GM21723 (cell line): Measurements from ENCODE around the gene NPM3.

ENCODE experiments used
- ATAC-seq: cut with Tn5 transposase; IDR thresholded peaks from one replicate; pipeline ENCODE4 v1.9.1; 2021; ENCODE audit warnings: mild to moderate bottlenecking, moderate library complexity; ENCODE audit not compliant: unreplicated experiment

NPM3 gene, protein sequence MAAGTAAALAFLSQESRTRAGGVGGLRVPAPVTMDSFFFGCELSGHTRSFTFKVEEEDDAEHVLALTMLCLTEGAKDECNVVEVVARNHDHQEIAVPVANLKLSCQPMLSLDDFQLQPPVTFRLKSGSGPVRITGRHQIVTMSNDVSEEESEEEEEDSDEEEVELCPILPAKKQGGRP

DNA sequence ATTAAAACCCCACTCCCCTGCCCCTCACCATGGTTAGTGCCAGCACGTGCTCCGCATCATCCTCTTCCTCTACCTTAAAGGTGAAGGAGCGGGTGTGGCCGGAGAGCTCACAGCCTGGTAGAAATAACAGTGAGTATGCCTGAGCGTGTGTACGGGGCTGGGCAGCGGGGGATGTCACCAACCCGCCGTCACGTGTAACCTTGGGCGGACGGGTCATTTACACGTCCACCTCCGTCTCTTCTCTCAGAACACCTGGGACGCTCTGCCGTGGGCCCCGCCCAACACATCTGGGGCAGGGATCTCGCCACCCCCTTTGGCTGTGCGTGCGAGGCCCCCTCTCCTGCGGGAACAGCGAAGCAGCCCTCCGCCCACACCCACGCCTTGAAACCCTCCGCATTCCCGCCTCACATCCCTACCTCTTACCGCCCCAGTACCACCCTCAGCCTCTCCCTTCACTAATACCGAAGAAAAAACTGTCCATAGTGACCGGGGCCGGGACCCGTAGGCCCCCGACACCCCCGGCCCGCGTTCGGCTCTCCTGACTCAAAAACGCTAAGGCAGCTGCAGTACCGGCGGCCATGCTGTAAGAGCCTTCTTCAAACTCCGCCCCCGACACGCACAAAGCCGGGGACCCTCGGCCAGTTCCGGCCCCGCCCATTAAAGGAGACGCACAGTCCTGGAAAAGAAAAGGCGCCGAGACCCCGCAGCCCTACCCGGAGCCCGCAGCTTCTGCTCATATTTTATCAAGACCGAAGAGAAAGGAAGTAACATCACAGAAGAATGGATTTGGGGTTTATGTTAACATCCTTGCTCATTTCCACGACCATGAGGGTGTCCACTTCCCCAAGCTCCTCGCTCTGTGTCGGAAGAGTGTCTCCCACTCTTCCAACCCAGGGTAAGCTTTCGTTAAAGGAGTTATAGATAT is at the start of gene NPM3:
TSS of gene NPM3 (minus strand) at position 636 of the 925 bp plus-strand sequence. CDS start at position 580, 56 bp downstream.
- ATAC-seq = peak; percentile 65

DNA sequence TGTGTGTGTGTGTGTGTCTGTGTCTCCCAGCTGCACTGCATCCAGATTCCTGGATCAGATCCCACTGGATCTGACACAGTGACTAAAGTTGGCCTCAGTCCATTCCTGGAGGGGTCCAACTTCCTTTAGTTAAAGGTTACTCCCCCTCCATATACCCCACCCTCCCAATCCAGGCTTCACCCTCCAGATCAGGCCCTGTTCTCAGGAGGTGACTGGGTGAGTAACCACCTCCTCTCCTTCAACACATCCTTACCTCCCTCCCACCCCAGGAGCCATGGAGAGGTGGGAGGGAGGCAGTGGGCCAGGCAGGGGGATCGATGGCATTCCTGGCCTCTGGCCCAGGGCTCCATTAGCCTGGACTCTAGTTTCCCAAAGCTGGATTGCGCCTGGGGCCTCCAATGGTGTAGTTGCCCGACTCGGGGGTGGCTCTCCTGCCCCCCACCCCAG is 49.1 kb upstream of the NPM3 start:
- no peak for ATAC-seq

DNA sequence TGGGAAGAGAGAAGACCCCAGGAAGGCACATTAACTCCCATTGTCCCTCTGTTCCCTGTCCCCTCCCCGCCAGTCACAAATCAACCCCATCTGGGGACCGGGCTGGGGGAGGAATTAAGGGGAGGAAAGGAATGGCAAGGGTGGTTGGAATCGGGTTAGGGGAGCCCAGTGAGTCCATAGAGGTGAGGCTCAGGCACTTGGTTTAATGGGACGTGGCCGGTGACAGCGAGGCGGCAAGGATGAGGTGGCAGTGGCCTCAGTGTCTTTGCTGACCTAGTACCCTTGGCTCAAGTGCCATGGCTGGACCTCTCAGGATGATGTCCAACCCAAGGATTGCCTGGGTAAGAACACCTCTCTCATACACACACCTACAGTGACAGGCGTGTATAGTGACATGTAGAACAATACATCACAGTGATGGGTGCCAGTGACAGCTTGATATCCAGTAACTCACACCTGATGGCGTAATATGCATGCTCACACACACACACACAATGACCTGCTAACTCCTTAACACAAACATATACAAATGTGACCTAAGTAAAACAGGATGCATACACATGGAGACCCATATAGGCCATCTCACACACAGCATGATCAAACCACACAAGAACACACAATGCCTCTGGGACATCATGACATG is 48.0 kb upstream of the NPM3 start:
- no peak for ATAC-seq

DNA sequence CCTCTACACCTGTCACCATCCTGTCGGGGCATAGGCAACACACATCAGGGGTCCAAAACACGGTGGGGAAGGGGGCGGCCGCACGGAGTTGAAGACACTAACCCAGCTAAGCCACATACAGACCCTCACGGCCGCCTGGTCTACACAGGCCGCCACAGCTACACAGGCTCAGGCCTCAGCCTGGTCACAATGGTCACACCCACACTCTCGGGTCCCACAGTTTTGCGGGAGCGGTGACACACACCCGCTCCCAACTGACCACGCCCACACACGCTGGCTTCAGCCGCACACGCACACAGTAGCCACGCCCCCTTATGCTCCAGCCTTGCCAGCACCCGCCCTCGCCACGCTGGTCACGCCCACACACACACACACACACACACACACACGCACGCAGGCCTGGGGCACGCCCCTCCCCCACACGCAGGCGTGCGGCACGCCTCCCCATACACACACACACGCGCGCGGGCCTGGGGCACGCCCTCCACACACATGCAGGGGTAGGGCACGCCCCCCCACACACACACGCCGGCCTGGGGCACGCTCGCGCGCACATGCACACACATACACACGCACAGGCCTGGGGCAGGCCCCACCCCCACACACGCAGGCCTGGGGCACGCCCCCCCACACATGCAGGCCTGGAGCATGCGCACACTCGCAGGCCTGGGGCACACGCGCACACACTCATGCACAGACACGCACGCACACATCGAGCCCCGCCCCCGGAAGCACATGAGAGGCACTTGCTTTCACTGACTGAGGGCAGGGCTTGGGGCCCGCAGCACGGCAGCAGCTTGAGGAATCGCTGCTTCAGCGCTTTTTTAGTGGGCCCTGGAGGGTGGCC is 47.3 kb upstream of the NPM3 start:
- ATAC-seq = peak; percentile 69

DNA sequence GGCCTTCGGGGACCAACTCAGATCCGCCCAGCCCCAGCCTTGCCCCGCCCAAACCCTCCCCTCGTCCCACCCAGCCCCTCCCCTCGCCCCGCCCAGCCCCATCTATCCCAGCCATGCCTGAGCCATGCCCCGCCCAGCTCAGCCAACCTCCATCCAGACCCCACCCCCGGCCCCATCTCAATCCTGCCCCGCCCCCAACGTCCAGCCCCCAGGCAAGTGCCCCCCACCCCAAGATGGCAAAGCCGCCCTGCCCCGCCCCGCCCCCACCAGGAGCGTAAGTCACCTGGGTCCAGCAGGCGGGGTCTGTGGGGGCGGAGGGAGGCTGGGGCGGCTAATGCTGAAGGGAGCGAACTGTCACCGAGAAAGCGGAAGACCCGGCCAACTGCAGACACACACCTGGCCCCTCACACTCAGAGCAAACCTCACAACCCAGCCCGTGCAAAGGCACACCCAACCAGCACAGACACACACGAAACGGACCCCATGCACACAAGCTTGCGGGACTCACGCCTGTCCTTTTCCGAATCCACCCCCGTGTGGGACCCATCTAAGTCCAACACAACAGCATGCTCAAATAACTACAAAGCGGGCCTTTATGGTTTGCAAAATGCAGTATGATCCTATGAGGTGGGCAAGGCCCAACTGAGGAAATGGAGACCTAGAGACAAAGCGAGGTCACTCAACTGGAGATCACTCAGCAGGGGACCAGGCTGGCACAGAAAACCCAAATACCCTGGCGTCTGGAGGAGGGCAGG is 46.5 kb upstream of the NPM3 start:
- peak; percentile 29 for ATAC-seq

DNA sequence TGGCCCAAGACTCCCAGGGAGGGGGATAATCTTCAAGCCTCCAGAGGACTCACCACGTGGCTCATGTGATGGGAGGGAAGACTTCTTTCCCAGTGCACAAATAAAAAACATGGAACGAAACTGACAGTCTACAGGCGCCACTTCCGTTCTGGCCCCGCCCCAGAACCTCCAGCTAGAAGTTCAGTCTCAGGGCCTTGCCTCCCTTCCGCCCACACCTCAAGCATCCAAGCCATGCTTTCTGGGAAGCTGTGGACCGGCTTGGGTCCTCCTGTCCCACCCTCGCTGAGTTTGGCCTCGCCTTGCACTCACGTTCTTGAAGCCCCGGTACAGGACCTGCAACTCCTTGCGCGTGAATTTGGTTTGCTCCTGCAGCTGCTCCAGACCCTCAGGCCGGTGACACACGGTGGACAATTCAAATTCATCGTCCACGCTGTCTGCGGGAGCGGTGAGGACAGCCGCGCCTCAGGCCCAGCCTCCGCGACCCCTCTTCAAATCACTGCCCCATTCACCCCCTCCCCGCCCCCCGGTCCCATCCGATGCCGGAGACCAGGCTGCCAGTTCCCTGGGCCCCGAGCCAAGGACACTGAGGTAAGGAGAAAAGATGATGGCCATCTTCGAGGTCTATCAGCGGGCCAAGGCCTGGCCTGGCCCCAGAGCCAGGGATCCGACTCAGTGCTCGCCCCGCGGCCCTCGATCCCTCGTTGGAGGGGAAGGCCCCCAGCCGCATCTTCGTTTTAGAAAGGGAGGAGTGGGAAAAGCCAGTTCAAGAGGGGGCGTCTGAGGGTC is 45.7 kb upstream of the NPM3 start:
- ATAC-seq = no peak

DNA sequence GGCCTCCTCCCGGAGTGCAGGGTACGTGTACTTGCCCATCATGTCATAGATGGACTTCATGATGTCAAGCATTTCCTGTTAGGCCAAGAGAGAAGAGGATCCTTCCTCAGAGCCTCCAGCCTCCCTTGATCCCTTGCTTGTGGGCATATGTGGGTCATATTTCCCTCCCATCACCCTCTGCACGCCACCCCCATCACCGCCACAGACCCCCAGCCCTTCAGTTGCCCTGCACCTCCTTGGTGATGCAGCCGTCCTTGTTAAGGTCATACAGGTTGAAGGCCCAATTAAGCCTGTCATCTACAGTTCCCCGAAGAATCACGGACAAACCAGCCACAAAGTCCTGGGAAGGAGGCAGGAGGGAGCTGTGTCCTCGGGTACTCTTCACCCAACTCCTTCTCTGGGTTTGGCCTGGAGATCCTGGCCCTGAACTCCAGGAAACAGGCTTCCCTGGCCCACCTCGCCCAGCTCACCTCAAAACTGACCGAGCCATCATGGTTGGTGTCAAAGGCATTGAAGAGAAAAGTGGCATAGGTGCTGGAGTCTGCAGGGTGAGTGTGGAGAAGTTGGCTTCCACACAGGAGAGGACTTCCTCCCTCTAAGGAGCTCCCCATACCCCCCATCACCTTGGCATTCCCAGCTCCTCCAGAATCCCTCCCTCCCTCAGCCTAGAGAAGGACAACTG is 44.8 kb upstream of the NPM3 start:
- no peak for ATAC-seq

DNA sequence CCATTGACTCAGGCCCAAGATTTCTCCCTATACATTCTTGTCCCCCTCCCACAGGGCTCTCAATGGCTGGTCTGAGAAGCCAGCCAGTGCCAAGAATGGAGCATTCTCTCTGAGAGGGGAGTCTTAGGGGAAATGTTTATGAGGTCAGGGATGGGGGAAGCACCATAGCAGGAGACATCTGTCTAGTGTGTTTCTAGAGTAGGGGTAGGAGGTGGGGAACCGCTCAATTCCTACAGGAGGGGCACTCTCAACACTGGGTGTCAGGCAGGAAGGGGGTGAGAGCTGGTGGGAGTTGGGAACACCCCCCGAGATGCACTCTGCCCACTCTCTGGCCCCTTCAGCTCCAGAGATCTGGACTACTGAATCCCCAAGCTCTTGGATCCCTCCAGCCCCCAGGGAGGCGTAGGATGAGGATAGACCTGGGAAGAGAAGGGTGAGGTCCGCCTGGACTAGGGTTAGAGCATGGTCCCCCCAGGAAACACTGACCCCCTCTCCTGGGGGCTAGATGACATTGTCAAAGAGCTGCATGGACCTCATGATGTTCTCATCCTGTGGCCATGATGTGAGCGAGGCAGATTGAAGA is 43.7 kb upstream of the NPM3 start:
- ATAC-seq = no peak

DNA sequence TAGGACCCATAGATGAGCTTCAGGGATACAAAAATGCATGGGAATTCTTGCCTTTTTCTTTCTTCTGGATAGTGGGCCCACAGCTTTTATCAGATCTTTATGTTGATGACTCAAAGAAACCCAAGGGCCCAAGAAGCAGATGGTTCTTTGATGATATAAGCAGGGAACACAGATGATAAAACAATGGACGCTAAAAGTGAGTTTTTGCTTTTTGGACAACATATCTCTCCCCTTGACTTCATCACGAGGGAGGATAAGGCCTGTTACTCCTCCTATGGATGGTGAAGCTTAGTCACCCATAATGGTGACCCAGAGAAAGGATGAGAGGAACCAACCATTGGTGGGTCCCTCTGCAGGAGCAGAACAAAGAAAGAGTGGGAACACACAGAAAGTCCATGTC is 41.5 kb upstream of the NPM3 start:
- ATAC-seq = no peak

DNA sequence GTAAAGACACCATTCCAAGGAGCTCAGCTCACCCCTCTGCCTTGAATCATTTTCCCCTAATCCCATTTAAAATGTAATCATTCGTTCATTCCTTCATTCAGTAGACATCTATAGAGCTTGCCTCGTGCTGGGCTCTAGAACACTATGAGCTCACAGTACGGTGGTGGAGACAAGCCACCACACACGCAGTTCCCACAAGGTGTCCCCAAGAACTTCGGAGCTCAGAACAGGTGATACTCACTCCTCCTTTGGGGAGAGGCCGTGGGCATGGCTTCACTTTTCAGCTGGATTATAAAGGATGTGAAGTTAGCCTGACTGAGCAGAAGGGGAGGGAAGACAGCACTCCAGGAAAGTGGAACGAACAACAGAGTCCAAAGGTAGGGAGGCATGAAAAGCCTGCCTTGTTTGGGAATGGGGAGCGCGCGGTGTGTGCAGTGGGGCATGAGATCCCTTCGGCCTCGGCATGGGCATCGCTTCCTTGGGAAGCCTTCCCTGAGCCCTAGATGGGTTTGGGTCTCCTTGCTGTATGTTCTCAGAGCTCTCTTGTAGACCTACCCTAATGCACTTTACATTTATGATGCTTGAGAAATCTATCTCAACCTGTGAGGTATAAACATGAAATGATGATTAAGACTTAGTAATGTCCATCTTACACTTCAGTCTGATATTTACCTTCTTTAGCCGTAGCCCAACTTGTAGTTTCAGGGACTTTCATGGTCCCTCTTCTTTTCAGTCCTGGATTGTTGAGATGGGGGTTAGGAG is 35.8 kb upstream of the NPM3 start:
- peak; percentile 25 for ATAC-seq

DNA sequence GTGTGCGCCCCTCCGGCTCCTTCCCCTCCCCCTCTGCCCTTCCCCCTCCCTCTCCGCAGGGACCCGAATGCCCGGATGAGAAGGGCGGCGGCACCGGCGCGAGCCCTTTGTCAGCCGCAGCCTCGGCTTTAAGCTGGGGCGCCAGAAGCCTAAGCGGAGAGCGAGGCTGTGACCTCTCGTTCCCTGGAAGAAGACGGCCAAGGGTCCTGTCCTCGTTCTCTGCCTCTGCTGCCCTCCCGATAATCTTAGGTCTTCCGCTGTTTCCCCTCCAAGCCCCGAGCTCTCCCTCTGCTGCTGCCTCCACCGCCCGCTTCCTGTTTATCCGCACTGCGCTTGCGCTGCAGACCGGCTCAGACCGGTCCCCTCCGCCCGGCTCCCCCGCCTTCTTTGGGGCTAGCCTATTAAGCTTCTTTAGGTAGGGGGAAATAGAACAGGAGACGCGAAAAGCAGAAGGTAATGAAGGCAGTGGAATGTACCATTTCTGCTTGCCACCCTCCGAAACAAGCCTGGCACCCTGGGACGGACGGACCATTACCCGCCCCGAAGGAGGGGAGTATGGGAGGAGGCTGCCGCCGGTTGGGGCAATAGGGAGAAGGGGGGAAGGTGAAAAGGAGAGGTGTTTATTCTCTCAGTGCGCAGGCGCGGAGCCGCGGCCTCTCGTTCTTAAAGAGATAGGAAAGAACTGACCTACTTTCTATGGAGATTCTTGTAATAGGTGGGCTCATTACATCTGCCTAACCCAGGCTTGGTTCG is 35.0 kb upstream of the NPM3 start, which contains the start of gene OGA:
TSS of gene OGA (minus strand) at position 326 of the 753 bp plus-strand sequence. CDS start 422 bp downstream, outside the sequence.
- peak; percentile 84 for ATAC-seq

DNA sequence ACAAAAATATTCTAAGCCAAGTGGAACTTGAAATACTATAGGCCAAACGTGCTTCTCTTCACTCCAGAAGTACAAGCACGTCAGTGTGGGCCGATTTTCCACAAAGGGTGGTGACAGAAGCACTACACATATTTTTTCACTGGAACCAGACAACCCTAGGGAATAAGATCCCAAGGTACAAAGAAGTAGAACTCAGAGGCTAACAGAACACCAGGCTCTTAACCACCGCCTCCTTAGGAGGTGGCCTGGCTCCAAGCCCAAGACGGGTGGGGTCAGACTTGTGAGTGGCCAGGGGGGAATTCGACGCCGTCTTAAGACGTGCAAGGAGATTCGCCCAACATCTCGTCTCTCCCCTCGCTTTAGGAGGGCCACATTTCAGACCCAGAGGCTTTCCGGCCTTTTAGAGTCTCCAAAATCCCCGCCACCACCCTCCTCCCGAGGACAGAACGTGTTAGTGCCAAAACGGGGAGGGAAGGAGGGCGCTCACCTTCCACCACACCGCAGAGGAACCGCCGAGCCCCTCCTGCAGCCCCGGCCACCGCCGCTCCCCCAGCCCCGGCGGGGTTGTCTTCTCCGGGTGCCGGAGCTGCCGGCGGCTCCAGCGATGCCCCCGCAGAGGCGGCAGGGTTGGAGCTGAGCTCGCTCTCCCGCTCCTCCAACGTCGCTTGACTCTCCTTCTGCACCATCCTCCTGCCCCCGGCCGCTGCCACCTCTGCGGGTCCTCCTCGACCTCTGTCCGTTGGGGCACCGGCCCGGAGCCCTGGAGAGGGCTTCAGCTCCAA is 34.3 kb upstream of the NPM3 start:
- peak; percentile 15 for ATAC-seq

DNA sequence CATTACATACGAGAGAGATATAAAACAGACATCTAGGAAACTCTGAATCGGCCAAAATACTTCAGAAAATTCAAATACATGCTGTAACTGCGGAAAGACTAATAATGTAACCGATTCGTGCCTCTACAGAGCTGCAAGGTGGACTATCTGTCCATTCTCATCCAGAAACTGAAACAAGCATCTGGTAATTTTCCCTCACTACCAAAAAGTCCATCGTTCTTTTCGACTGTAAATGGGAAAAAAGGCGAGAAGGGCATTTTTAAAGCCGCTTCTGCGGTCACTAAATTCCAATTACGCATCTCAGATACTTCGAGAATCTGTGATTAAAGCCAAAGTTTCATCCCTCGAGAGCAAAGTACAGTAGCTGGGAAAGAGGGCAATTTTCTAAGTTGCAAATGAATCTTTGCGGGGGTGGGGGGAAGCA is 33.7 kb upstream of the NPM3 start:
- no peak for ATAC-seq

DNA sequence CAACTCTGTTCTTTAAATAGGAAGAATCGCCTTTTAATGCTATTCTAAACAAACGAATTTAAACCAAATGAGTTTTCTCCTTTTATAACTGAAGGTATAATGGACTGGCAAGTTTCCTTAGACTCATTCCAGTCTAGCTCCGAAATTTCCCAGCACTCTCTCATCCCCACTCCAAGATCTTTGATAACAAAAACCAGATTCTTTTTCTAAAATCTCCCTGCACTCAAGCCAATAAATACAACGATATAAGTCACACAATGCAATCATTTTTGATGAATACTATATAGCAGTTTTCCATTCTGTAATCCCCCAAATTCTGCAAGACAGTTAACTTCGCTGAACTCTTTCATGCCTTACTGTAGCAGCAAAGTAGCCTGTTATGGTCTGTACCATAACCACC is 33.1 kb upstream of the NPM3 start:
- ATAC-seq = no peak

DNA sequence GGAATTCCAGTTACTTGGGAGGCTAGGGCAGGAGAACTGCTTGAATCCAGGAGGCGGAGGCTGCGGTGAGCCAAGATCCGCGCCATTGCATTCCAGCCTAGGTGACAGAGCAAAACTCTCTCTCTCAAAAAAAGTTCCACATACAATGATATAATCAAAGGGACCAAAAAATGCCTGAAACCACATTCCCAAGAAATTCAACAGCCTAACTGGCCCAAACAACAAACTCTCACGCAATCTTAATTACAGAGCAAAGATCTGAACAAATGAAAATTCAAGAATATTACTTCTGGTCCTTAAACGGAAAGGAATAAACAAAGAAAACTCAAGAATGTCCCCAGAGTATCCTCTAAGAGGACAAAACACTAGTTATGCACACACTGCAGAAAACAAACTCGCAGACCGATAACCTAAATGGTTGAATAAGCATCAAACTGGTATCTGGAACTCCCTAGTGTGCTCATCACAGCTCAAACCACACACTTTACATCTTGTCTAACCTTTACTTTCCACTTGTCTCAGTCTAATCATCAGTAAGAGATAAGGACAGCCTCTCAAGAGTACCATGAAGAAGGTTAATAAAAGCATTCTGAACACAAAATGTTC is 31.3 kb upstream of the NPM3 start:
- peak; percentile 22 for ATAC-seq

DNA sequence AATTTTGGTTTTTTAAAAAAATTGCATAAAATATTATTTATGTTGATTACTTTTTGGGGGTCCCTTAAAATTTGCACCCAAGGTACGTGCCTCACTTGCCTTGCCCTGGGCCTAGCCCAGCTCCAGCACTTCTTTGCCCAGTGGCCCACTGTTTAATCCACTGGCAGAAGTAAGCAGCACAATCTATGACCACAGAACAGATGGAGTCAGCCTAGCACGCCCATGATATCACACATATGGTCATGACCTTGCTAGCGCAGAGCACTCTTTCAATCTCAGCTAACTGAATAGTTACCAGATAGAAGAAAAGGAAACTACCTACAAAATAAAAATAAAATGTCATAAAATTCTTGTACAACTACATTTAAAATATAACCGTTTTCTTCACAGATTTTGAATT is 29.4 kb upstream of the NPM3 start:
- no peak for ATAC-seq
